Nephron progenitor cell (in vitro differentiated cells): ENCODE data around the gene URI1.

ENCODE experiments used
- DNase-seq: peaks from one replicate; pipeline ENCODE4 v3.0.0; 2021
- H3K27ac Mint-ChIP-seq: 2 replicates; pipeline ENCODE4 v1.8.0; 2021; ENCODE audit warnings: mild to moderate bottlenecking, moderate library complexity, mixed read lengths
- H3K27me3 Mint-ChIP-seq: 2 replicates; pipeline ENCODE4 v1.8.0; 2021; ENCODE audit warnings: mild to moderate bottlenecking, low read depth, mixed read lengths; ENCODE audit not compliant: poor library complexity
- H3K36me3 Mint-ChIP-seq: 2 replicates; pipeline ENCODE4 v1.8.0; 2021; ENCODE audit warnings: low read depth, mixed read lengths
- H3K4me1 Mint-ChIP-seq: 2 replicates; pipeline ENCODE4 v1.8.0; 2021; ENCODE audit warnings: mixed read lengths
- H3K4me3 Mint-ChIP-seq: 2 replicates; pipeline ENCODE4 v1.8.0; 2021; ENCODE audit warnings: mild to moderate bottlenecking, moderate library complexity, mixed read lengths
- H3K9me3 Mint-ChIP-seq: 2 replicates; pipeline ENCODE4 v1.8.0; 2021; ENCODE audit warnings: mild to moderate bottlenecking, moderate library complexity, mixed read lengths
- CTCF ChIP-seq: fragments of 200-600 bp; sonication (generic); IDR thresholded peaks from 2 replicates; pipeline ENCODE4 v1.5.0; 2021; ENCODE audit warnings: antibody characterized with exemption

Gene URI1

GRCh38 chr19:29923653-29924052 is 18.4 kb upstream of the URI1 start:
- H3K9me3 Mint-ChIP-seq, result no peaks in the 10 kb centered on the region
- peaks cover 10% of the 10 kb centered on the region for H3K4me1 Mint-ChIP-seq
- H3K36me3 Mint-ChIP-seq, result no peaks in the 10 kb centered on the region
- DNase-seq, result no peak
- H3K4me3 Mint-ChIP-seq, result no peak overlapping the region
- H3K27me3 Mint-ChIP-seq, result peaks cover 26% of the 10 kb centered on the region
- TF ChIP-seq CTCF, result no peak
- H3K27ac Mint-ChIP-seq, result no peak overlapping the region

GRCh38 chr19:29926031-29926430 is 16.0 kb upstream of the URI1 start:
- no peak overlapping the region for H3K27ac Mint-ChIP-seq
- no peaks in the 10 kb centered on the region for H3K9me3 Mint-ChIP-seq
- DNase-seq, result no peak
- H3K4me1 Mint-ChIP-seq, result peaks cover 10% of the 10 kb centered on the region
- TF ChIP-seq CTCF, result no peak
- H3K27me3 Mint-ChIP-seq, result peaks cover 18% of the 10 kb centered on the region
- H3K36me3 Mint-ChIP-seq, result no peaks in the 10 kb centered on the region
- no peak overlapping the region for H3K4me3 Mint-ChIP-seq

GRCh38 chr19:29926801-29927200 is 15.2 kb upstream of the URI1 start:
- no peak for DNase-seq
- TF ChIP-seq CTCF, result no peak
- Mint-ChIP-seq H3K4me1 (peaks cover 10% of the 10 kb centered on the region), H3K27ac (no peak overlapping the region), H3K9me3 (no peaks in the 10 kb centered on the region), H3K27me3 (peaks cover 15% of the 10 kb centered on the region), H3K4me3 (no peak overlapping the region), H3K36me3 (no peaks in the 10 kb centered on the region)

GRCh38 chr19:29927944-29928625 is 14.0 kb upstream of the URI1 start:
- Mint-ChIP-seq H3K9me3 (peaks cover 3% of the 10 kb centered on the region), H3K36me3 (no peaks in the 10 kb centered on the region), H3K4me1 (peaks cover 10% of the 10 kb centered on the region), H3K4me3 (peak overlapping the region; percentile 61), H3K27ac (peak overlapping the region; percentile 75), H3K27me3 (peaks cover 12% of the 10 kb centered on the region)
- DNase-seq, result peak; percentile 8
- TF ChIP-seq CTCF, result no peak

GRCh38 chr19:29928831-29929230 is 13.2 kb upstream of the URI1 start:
- DNase-seq, result no peak
- TF ChIP-seq CTCF, result no peak
- no peaks in the 10 kb centered on the region for H3K36me3 Mint-ChIP-seq
- H3K27me3 Mint-ChIP-seq, result peaks cover 12% of the 10 kb centered on the region
- no peak overlapping the region for H3K27ac Mint-ChIP-seq
- no peak overlapping the region for H3K4me3 Mint-ChIP-seq
- peaks cover 10% of the 10 kb centered on the region for H3K4me1 Mint-ChIP-seq
- peaks cover 5% of the 10 kb centered on the region for H3K9me3 Mint-ChIP-seq

GRCh38 chr19:29934257-29934656 is 7.8 kb upstream of the URI1 start:
- Mint-ChIP-seq H3K9me3 (peaks cover 49% of the 10 kb centered on the region), H3K4me1 (no peaks in the 10 kb centered on the region), H3K36me3 (peaks cover 18% of the 10 kb centered on the region), H3K27ac (no peak overlapping the region), H3K27me3 (peaks cover 8% of the 10 kb centered on the region), H3K4me3 (no peak overlapping the region)
- DNase-seq, result no peak
- no peak for TF ChIP-seq CTCF
